HUDEP-2 (cell line): ENCODE data around the gene PRAMEF5.
"Not testable (repeated sequence)": the region's sequence is repeated elsewhere in the genome, so short reads cannot be mapped to it uniquely, and the experiment has no call there.

ENCODE experiments used
- DNase-seq, 76 experiments: peaks; one replicate each; lab custom pipeline; 2025; ENCODE audit not compliant: unreplicated experiment in 76 of 76; lab: John Stamatoyannopoulos, UW

PRAMEF5 gene

GRCh38 chr1:13253898-13254297, at the start of gene PRAMEF5:
TSS of gene PRAMEF5 (plus strand) at chr1:13254198. CDS start at chr1:13259269, 5,071 bp downstream.
- not testable (repeated sequence) for DNase-seq

GRCh38 chr1:13208712-13209111, 45.3 kb upstream of the PRAMEF5 start:
- not testable (repeated sequence) for DNase-seq

GRCh38 chr1:13216619-13217018, 37.4 kb upstream of the PRAMEF5 start:
- DNase-seq, result not testable (repeated sequence)

- DNase-seq, result not testable (repeated sequence)
Observed at GRCh38 chr1:13219203-13219602, 34.8 kb upstream of the PRAMEF5 start.

- DNase-seq, result not testable (repeated sequence)
Observed at GRCh38 chr1:13222788-13223187, 31.2 kb upstream of the PRAMEF5 start.

- DNase-seq, result no peak
Observed at GRCh38 chr1:13224480-13225060, 29.4 kb upstream of the PRAMEF5 start.

GRCh38 chr1:13225675-13226204, 28.3 kb upstream of the PRAMEF5 start, which contains the start of gene PRAMEF18:
TSS of gene PRAMEF18 (minus strand) at chr1:13226154. CDS start at chr1:13226106, 48 bp downstream.
- DNase-seq, result not testable (repeated sequence)

GRCh38 chr1:13227271-13228055, 26.5 kb upstream of the PRAMEF5 start:
- DNase-seq, result not testable (repeated sequence)

GRCh38 chr1:13228343-13228781, 25.6 kb upstream of the PRAMEF5 start:
- peak in 31 of 76 experiments; percentile 1 to 53 (median 10) for DNase-seq

- DNase-seq, result not testable (repeated sequence)
Observed at GRCh38 chr1:13230096-13230495, 23.9 kb upstream of the PRAMEF5 start.

GRCh38 chr1:13230601-13231000, 23.4 kb upstream of the PRAMEF5 start:
- DNase-seq, result not testable (repeated sequence)

GRCh38 chr1:13231061-13231750, 22.8 kb upstream of the PRAMEF5 start:
- DNase-seq, result not testable (repeated sequence)

- not testable (repeated sequence) for DNase-seq
Observed at GRCh38 chr1:13232056-13232455, 21.9 kb upstream of the PRAMEF5 start.

GRCh38 chr1:13234057-13234456, 19.9 kb upstream of the PRAMEF5 start:
- DNase-seq, result not testable (repeated sequence)

- not testable (repeated sequence) for DNase-seq
Observed at GRCh38 chr1:13237572-13237971, 16.4 kb upstream of the PRAMEF5 start.

GRCh38 chr1:13239633-13240032, 14.4 kb upstream of the PRAMEF5 start:
- not testable (repeated sequence) for DNase-seq

- not testable (repeated sequence) for DNase-seq
Observed at GRCh38 chr1:13243536-13244263, 10.3 kb upstream of the PRAMEF5 start.

- DNase-seq, result not testable (repeated sequence)
Observed at GRCh38 chr1:13245841-13246553, 8.0 kb upstream of the PRAMEF5 start.

- DNase-seq, result not testable (repeated sequence)
Observed at GRCh38 chr1:13246554-13246871, 7.5 kb upstream of the PRAMEF5 start.

- not testable (repeated sequence) for DNase-seq
Observed at GRCh38 chr1:13247122-13247521, 6.9 kb upstream of the PRAMEF5 start.
